ENCODE measurements around the gene SH3BGRL3.
A peak's percentile ranks its signal among the peaks of the same experiment; 100 is the strongest.

The SH3BGRL3 gene

GRCh38 chr1:26287033-26287711, 7.3 kb downstream of the SH3BGRL3 start:
- no peak overlapping the region for H3K4me3 ChIP-seq (replicated peaks in 1 of 2; ENCODE audit: low read depth in 2 of 2, low read length in 2 of 2)
- TF ChIP-seq CTCF (IDR thresholded peaks at IDR 0.05; ENCODE audit: low read depth, low read length), result no peak
- peak in 1 of 2 donors; percentile 43 for DNase-seq (ENCODE audit: low read depth in 2 of 2)

- DNase-seq (ENCODE audit: low read depth in 2 of 2), result no peak
- no peak for TF ChIP-seq CTCF (IDR thresholded peaks at IDR 0.05; ENCODE audit: low read depth, low read length)
- H3K4me3 ChIP-seq (replicated peaks in 1 of 2; ENCODE audit: low read depth in 2 of 2, low read length in 2 of 2), result no peak overlapping the region
These were observed 7.9 kb downstream of the SH3BGRL3 start for GRCh38 chr1:26287811-26288210.

GRCh38 chr1:26288311-26288941, 8.5 kb downstream of the SH3BGRL3 start:
- no peak overlapping the region for H3K4me3 ChIP-seq (replicated peaks in 1 of 2; ENCODE audit: low read depth in 2 of 2, low read length in 2 of 2)
- TF ChIP-seq CTCF (IDR thresholded peaks at IDR 0.05; ENCODE audit: low read depth, low read length), result no peak
- DNase-seq (ENCODE audit: low read depth in 2 of 2), result no peak

GRCh38 chr1:26289158-26290059, 9.5 kb downstream of the SH3BGRL3 start:
- DNase-seq (ENCODE audit: low read depth in 2 of 2), result no peak
- no peak for TF ChIP-seq CTCF (IDR thresholded peaks at IDR 0.05; ENCODE audit: low read depth, low read length)
- H3K4me3 ChIP-seq (replicated peaks in 1 of 2; ENCODE audit: low read depth in 2 of 2, low read length in 2 of 2), result no peak overlapping the region

- DNase-seq (ENCODE audit: low read depth in 2 of 2), result no peak
- TF ChIP-seq CTCF (IDR thresholded peaks at IDR 0.05; ENCODE audit: low read depth, low read length), result no peak
These were observed 10.4 kb downstream of the SH3BGRL3 start for GRCh38 chr1:26290122-26290881.

GRCh38 chr1:26290882-26291261, 11.0 kb downstream of the SH3BGRL3 start:
- no peak for DNase-seq (ENCODE audit: low read depth in 2 of 2)
- H3K4me3 ChIP-seq (replicated peaks in 1 of 2; ENCODE audit: low read depth in 2 of 2, low read length in 2 of 2), result no peak overlapping the region
- TF ChIP-seq CTCF (IDR thresholded peaks at IDR 0.05; ENCODE audit: low read depth, low read length), result no peak

More at GRCh38 chr1:26290122-26290881, 10.4 kb downstream of the SH3BGRL3 start:
- H3K4me3 ChIP-seq (replicated peaks in 1 of 2; ENCODE audit: low read depth in 2 of 2, low read length in 2 of 2), result no peak overlapping the region
